ENCODE measurements around the gene RND1.

Gene RND1

DNA sequence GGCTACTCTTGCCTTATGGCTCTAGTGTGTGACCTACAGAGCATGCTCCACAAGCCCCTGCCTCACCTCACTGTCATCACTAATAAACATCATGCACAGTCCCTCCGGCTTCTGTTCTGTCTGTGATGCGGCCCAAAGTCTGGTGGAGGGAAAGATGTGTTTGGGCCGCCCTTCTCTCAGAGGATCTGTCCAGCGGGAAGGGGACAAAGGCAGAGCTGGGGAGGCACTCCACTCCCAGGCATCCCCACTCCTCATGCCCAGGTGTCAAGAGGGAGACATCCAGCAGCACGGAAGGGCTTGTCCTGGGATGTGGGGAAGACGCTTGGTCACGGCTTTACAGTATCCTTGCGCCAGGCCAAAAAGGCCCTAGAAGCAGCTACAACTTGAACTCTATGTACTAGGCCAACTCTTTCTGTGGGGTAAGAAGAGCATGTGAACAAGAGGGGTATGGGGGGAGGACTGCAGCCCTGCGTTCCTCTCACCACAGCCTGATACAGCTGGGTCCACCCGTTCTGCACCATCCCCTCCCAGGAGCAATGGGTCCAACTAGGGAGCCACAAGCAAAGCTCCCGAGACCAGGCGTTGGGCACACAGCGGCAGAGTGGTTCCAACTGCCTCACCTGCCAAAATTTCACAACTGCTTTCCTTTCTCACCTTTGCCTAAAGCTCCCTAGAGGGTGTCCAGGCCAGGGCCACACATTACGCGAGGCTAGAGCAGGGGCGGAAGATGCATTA lies 36.7 kb downstream of the RND1 start:
- H3K27ac ChIP-seq: no peak overlapping the region
- no peak for DNase-seq (ENCODE audit: low read depth, low spot score)

DNA sequence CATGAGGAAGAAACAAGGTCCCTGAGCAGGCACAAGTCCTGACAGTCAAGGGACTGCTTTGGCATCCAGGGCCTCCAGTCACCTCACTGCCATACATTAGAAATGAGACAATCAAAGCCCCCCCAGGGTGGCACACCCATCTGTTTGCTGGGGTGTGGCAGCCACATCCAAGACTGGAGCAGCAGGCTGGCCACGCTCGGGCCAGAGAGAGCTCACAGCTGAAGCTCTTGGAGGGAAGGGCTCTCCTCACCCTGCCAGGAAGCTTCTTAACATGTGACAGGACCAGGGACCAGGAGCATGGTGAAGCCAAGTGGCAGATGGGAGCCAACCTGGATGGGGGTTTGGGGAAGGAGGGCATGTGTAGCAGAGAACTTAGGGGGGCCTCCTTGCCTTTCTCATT lies 37.4 kb downstream of the RND1 start:
- no peak overlapping the region for H3K27ac ChIP-seq
- no peak for DNase-seq (ENCODE audit: low read depth, low spot score)

DNA sequence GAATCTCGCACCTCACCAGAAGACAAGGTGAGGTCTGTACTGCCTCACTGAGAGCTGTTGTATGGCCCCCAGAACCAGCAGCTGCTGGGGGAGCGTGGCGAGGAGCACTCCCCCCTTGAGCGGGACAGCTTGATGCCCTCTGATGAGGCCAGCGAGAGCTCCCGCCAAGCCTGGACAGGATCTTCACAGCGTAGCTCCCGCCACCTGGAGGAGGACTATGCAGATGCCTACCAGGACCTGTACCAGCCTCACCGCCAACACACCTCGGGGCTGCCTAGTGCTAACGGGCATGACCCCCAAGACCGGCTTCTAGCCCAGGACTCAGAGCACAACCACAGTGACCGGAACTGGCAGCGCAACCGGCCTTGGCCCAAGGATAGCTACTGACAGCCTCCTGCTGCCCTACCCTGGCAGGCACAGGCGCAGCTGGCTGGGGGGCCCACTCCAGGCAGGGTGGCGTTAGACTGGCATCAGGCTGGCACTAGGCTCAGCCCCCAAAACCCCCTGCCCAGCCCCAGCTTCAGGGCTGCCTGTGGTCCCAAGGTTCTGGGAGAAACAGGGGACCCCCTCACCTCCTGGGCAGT lies 38.1 kb downstream of the RND1 start:
- no peak for DNase-seq (ENCODE audit: low read depth, low spot score)
- no peak overlapping the region for H3K27ac ChIP-seq

DNA sequence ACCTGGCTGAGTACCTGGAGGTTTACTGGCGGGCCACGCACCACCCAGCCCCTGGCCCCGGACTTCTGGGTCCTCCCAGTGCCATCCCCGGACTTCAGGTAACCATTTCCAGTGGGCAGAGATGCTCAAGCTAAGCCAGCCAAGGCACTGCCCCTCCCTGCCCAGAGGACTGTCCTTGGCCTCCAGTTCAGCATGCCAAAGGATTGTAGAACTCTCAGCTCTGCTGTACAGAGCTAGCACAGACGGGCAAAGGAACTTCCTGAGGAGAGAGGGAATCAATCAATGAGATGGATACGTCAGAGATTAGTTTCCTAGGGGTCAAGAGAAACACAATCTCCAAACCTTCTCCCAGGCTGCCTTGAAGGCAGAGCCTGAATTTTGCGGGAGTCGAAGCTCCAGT lies 38.6 kb downstream of the RND1 start:
- DNase-seq (ENCODE audit: low read depth, low spot score): no peak
- H3K27ac ChIP-seq: peak overlapping the region; percentile 40

DNA sequence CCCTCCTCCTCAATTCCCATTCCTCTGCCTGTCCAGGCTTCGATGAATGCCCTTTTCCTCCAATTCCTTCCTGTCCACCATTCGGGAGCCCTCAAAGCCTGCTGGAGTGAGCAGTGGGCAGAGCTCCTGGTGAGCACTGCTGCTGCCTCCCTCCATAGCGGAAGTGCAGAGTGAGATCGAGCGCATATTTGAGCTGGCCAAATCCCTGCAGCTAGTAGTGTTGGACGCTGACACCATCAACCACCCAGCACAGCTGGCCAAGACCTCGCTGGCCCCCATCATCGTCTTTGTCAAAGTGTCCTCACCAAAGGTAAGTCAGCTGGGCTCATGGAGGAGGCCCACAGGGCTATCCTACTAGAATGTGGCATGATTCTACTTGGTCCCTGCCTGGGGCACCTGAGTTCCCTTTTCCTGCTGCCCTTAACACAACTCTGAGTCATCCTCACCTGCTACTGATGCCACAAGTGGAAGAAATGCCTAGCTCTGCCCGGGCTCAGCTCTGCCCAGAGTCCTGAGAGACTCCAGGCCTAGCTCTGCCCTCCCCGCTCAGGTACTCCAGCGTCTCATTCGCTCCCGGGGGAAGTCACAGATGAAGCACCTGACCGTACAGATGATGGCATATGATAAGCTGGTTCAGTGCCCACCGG lies 39.3 kb downstream of the RND1 start:
- H3K27ac ChIP-seq: peak overlapping the region; percentile 40
- peak; percentile 56 for DNase-seq (ENCODE audit: low read depth, low spot score)

DNA sequence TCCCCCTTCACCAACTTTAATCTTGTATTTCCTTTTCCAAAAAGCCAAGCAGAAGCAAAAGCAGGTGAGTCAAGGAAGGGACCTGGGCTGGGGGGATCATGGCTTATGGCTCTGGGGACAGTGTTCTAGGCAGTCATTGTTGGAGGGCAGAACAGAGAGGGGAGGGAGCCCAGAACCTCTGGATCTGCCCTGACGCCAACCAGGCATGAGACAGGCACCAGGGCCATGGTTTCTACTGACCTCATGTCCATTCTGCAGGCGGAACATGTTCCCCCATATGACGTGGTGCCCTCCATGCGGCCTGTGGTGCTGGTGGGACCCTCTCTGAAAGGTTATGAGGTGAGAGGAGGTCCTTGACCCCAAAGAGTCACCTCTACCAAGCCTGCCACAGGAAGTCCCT lies 40.8 kb downstream of the RND1 start:
- H3K27ac ChIP-seq: no peak overlapping the region
- DNase-seq (ENCODE audit: low read depth, low spot score): no peak

DNA sequence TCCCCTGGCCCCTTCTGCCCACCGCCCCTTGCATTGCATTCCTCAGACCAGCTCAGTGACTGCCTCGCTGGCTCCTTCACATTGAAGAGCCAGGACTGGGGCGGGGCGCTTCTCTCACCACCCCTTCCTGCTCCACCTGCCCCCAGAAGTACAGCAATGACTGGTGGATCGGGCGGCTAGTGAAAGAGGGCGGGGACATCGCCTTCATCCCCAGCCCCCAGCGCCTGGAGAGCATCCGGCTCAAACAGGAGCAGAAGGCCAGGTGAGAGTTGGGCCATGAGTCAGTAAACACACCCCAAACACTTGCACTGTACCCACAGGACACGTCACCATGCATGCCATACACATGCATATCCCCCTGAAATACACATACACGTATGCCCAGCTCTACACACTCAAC lies 41.6 kb downstream of the RND1 start:
- DNase-seq (ENCODE audit: low read depth, low spot score): no peak
- H3K27ac ChIP-seq: no peak overlapping the region

DNA sequence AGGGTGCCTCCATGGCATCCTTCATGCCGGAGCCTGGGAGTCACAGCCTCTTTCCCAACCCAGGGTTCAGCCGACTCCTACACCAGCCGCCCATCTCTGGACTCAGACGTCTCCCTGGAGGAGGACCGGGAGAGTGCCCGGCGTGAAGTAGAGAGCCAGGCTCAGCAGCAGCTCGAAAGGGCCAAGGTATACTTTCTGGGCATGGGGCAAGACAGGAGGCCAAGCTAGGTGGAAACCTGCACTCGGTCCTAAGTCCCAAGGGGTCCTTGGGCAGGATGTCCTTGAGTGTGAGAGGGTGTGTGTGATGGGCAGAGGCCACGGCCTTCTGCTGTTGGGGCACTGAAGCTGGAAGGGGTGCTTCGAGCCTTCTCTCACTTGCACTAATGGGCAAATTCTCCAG lies 42.4 kb downstream of the RND1 start:
- no peak for DNase-seq (ENCODE audit: low read depth, low spot score)
- H3K27ac ChIP-seq: no peak overlapping the region

DNA sequence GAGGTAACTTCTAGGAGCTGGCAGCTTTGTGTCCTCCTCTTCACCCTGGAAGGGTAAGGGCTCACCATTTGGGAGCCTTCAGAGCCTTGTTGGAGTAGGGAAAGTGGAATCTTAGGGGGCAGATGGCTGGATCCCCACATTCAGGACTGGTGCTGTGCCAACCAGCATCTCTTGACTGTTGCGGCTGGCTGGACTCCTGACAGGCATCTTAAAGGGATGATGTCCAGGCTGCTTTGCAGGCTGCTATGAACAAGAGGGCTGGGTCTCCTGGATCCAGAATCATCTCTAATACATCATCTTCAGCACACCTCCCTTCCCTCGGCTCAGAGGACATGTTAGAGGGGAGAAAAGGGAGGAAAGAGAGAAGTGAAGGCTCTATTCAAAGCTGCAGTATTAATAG lies 43.0 kb downstream of the RND1 start:
- DNase-seq (ENCODE audit: low read depth, low spot score): no peak
- no peak overlapping the region for H3K27ac ChIP-seq

DNA sequence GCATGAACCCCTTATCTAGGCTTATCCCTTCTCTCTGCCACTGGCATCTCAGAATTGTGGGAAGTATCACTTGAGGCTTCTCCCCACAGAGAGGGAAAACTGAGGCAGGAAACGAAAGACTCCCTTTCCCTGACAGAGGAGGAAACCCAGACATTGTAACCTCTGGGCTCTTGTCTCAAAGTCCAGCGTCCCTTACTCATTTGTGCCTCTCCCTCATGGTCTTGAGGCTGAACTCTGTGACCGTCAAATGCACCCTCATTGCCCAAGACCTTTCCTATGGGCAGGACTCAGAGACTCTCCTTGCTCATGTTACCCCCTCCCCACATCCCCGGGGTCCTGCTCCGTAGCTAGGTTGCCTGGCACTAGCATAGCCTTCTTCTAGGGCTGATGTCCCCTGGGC lies 43.5 kb downstream of the RND1 start:
- DNase-seq (ENCODE audit: low read depth, low spot score): no peak
- H3K27ac ChIP-seq: no peak overlapping the region

DNA sequence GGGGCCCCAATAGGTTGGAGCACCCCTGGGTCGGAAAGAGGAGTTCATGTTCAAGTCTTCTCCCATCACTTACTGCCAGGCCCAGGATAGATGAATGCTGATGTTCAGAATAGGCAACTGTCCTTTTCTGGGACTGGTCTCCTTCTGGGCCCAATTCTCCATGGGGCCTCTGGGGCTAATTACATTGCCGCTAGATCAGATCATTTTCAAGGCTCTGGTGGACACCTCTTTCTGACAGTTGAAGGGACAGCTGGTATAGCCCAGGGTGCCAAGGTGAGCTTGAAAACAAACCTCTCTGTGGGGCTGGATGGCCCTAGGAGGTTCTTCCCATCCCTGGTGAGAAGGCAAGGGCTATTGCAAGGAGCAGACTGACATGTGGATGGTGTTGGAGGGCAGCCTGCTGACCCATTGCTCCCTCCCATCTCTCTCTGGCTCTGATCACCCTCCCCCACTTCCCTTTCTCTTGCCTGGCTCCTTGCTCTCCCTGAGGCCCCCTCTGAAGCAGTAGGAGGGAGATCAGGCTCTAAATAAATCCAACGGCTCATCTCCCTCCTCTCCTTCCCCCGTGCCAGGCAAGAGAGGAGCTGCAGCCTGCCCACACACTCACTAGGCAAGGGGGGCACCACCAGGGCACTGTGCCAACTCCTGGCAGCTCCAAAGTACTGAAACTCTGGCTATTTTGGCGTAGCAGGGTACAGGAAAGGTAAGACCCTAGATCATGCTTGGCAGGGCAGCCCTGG lies 45.5 kb downstream of the RND1 start:
- no peak for DNase-seq (ENCODE audit: low read depth, low spot score)
- H3K27ac ChIP-seq: no peak overlapping the region

DNA sequence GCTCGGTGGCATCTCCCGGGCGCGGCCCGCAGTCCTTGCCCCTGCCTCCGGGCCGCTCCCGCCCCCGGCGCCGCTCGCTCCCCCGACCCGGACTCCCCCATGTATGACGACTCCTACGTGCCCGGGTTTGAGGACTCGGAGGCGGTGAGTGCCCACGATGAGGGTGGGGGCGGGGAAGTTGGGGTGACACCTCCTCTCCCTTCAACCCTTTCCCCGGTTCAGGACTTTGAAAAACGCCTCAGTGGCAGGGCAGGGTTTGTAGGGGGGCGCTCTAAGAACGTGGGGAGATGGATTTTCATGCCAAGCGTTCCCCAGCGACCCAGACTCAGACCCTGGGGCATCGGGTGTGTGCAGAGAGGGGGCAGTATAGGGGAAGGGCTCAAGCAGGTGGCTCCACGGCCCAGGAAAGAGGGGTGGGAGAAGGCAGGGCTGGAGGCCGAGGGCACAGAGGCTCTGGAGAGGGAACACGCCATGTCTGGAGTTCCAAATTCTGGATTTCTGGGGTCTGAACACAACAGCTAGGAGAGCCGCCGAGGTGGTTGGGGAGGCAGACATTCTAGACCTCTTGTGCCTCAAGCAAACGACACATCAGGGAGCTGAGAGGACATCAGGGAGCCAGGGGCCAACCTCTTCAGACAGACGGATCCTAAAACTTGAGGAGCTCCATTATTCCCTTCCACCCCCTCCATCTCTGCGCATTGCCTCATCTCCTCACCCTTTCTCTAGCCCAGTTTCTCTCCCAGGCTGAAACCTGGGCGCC lies 46.7 kb downstream of the RND1 start:
- DNase-seq (ENCODE audit: low read depth, low spot score): no peak
- H3K27ac ChIP-seq: no peak overlapping the region

DNA sequence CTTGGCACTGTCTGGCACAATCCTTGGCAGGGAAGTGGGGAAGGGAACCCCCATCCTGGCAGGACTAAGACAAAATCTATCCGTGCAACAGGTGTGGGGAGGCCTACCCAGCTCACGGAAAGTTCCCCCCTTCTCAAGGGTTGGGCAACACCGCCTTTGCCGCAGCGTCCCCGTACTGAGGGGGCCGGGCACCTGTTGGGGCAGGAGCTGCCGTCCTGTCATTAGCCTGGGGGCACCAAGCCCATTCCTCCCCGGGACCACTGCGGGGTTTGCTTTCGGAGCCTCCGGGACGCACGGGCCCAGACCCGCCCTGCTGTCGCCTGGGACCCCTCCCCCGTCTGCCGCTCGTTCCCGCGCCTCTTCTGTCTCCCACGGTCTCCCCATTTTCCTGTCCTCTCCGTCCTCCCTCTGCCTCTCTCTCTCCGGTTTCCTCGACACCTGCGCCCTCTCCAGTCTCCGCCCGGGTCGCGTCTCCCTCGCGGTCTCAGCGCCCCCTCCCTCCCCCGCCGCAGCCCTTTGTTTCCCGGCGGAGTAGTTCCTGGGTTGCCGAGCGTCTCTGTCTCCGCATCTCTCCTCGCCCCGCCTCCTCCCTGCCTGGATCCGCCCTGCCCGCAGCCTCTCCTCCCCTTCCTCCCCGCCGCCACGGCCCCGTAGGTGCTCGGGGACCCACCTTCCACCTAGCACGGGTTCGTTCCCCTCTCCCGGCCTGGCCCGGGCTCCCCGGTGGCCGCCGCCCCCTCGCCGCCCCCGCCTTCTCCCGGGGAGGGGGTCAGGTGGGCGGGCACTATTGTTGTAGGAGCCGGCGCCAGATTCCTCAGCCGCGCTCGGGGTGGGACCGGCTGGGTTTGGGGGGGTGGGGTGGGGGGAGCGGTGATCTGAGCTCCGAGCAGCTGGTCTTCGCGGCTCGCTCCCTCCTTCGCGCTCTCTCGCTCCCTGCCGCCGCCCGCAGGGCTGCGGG lies 47.5 kb downstream of the RND1 start, which contains the start of gene CACNB3:
CACNB3 (plus strand) TSS at position 624 of the 958 bp plus-strand sequence. CDS start 434 bp downstream, outside the sequence.
- H3K27ac ChIP-seq: no peak within 1 kb of the TSS
- DNase-seq (ENCODE audit: low read depth, low spot score): no peak

DNA sequence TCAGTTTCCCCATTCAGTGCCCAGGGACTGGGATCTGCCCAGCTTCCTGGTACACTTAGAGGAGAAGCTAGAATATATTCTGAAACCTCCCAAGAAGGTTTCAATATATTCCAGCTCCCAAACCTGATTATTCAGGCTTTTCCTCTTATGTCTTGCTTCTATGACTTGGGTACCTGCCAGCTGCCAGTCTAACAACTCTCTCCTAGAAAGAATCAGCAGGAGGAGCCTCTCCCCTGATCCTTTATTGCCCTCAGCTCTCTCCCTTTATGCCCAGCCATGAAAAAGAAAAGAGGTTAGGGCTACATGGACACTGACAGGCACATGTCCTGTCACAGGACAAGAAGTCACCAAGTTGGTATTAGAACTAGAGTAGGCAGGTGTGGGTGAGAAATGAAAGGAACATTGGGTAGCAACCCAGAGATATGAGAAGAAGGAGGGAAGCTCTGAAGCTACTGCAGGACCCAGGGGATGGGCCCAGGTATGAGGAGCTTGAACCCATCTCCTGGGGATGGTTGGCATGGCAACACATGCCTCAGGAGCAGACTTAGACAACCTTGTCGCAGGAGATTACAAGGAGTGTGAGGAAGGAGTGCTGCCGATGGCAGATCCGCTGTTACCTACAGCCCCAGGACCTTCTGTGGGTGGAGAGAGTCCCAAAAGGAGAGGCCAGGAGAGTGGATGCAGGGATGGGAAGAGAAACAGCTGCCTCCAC lies 49.4 kb downstream of the RND1 start:
- H3K27ac ChIP-seq: no peak overlapping the region
- DNase-seq (ENCODE audit: low read depth, low spot score): no peak

DNA sequence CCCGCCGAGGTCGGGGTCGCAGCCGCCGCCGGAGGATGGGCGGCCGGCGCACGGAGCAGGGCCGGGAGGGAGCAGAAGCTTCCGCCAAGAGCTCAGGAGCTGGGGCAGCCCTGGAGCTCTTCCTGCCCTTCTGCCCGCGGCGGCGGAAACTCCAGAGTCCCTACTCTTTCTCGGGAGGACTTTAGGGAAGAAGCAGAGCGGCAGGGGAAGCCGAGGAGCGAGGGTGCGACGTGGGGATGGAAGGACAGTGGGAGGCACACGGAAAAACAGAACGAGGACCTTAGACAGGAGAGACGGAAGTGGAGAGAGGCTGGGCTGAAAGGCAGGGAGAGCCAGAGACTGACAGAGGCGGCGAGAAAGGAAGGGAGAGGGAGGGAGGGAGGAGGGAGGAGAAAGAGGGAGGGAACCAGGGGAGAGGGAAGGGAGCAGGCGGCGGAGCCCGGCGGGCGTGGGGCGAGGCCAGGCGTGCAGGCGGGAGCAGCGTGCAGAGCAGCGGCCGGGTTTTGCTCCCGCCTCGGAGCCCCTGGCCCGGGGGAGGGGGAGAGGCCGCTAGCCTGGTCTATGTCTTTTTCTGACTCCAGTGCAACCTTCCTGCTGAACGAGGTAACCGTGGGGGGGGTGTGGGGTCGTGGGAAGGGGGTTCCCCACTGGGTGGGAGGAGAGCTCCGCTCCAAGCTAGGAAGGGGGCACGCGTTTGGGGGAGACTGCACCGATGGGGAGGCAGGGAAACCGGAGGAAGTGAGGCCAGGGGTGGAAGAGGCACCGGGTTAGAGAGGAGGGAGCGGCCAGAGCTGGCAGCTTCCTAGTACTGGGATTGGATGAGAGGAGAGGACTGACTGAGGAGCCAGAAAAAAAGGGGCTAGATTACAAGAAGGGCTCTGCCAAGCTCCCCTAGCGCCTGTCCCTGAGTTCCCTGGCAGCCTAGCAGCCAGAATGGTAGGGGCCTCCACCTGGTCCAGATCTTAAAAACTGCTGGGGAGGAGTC lies 50.3 kb downstream of the RND1 start:
- no peak for DNase-seq (ENCODE audit: low read depth, low spot score)
- peak overlapping the region; percentile 80 for H3K27ac ChIP-seq

DNA sequence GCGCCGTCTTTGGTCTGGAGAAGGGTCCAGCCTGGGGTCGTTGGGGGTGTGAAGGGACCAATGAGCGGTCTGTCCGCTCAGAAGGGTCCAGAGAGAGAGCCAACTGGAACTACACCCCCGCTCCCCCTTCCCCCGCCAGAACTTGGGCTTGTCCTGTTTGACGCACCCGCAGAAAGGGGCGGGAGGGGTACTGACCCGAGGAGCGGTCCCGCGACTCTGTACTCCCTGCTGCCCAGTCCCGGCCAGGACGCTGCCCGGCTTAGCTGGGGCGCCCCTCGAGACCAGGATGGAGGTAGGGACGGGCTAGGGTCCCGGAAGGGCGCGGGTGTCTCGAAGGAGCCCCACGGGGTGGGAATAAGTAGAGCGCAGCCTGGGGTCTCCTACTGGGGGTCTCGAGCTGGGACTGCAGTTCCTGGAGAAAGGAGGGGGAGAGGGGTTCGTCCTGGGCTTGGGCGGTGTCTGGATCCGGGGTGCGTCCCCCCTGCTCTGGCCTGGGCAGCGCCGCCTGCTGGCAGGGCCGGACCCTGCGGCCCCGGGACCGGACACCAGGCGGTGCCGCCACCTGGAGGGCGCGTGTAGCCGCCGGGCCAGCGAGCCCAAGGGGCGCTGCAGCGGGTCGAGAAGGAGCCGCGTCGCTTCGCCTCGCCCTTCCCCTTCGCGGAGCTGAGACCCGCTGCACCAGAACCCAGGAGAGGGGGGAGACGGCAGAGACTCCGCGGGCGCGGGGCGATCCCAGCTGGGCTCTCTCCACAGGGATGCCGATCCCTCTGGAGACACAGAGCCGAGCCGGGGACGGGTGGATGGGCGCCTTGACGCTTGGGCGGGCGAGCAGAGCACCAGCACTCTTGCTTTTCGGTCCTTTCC lies 51.2 kb downstream of the RND1 start:
- no peak for DNase-seq (ENCODE audit: low read depth, low spot score)
- peak overlapping the region; percentile 80 for H3K27ac ChIP-seq

Data from epithelial cell of prostate (primary cell).